ENCODE results near the gene ORAI2.
"Not testable (repeated sequence)": the region's sequence is repeated elsewhere in the genome, so short reads cannot be mapped to it uniquely, and the experiment has no call there.

The ORAI2 gene

DNA sequence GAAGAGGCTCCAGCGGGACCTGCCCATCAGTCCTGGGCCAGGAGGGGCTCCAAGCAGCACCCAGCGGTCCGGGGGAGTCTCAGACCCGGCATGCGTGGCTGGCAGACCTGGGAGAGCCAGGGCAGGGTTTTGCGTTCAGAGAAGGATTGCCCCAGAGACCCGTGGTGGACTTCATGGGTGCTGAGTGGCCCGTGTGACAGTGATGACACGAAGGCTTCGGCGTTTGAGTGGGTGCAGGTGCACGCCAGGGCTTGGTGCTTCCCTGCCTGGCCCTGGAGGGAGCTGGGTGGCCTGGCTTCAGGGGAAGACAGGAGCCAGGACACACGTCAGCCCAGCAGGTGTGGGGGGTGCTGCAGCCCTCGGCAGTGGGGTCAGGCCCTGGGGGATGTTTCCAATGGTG is 13.9 kb downstream of the ORAI2 start:
- DNase-seq, result no peak

DNA sequence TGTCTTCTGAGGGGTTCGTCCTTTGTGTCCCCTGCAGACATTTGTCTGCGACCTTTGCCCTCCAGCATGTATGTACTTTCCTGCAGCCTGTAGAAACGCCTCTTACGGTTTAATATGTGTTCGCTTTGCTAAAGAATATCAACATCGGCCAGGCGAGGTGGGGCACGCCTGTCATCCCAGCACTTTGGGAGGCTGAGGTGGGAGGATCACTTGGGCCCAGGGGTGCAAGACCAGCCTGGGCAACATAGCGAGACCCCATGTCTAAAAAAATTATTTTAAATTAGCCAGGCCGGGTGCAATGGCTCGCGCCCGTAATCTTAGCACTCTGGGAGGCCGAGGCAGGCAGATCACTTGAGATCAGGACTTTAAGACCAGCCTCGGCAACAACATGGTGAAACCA is 15.8 kb downstream of the ORAI2 start:
- no peak for DNase-seq

DNA sequence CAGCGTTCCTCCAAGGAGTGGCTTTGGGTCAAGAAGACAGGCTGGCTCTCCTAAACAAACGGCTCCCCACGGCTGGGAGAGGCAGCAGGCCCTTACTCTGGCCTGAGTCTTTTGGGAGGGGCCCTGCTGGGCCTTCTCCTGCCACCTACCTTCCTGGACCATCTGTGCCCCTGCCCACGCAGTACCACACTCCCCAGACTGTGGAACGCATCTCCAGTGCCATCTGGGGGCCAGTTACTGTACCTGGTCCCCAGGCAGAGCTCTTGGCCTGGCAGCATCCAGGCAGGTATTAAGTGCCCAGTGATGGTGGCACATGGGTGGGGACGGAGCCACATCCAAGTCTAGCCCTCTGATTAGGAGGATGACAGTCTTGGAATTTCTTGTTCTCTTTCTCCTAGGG is 16.9 kb downstream of the ORAI2 start:
- DNase-seq, result no peak

DNA sequence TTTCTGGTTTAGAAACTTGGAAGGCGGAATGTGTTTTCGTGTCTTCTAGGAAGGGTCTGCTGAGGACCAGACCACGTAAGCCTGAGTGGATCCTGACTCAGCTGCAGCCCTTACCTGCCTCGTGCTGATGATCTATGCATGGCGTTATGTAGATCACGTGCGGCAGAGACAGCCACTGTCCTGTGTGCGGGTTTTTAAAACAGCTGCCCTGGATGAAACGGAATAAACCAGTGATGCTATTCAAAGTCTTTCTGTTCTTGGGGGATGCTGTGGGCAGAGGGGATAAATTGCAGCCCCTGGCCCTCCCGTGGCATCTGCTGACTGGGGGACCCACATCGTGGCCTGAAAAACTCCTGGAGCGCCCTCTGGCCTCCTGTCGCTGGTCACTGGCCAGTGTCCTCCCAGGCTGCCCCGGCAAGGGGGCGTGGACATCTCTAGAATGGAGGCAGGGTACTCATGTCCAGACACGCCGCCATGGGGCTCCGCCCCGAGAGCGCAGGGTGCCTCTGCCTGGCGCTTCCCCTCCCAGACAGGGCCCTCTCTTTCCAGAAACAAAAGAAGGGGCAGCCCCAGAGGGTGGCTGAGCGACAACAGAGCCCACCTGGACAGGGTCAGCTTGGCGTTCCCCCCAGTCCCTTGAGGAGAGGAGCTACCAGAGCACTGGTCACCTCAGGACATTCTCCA is 18.1 kb downstream of the ORAI2 start:
- DNase-seq, result no peak

DNA sequence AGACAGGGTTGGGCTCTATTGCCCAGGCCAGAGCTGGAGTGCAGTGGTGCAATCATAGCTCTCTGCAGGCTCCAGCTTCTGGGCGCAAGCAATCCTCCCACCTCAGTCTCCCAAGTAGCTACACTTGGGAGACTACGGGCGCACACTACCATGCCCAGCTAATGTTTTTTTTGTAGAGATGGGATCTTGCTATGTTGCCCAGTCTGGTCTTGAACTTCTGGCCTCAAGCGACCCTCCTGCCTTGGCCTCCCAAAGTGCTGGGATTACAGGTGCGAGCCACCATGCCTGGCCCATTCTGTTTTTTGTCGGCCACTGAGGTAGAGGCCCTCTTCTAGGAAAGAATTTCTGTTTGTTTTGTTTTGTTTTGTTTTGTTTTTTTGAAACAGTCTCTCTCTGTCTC is 19.1 kb downstream of the ORAI2 start:
- DNase-seq, result no peak

DNA sequence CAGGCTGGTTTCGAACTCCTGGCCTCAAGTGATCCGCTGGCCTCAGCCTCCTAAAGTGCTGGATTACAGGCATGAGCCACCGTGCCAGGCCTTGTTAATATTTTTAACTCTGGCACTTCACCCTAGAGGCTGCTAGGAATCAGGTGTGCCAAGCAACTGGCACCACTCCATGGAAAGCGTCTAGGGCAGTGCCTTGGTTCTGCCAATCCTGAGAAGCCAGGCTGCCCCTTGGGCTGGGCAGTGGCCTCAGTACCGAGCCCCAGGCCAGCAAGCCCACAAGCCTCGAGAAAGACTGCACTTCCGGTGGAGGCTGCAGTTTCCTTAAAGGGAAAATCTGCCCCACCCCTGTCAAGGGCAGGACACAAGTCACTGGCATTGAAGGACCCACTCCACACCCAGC is 19.9 kb downstream of the ORAI2 start:
- DNase-seq, result peak; percentile 10

DNA sequence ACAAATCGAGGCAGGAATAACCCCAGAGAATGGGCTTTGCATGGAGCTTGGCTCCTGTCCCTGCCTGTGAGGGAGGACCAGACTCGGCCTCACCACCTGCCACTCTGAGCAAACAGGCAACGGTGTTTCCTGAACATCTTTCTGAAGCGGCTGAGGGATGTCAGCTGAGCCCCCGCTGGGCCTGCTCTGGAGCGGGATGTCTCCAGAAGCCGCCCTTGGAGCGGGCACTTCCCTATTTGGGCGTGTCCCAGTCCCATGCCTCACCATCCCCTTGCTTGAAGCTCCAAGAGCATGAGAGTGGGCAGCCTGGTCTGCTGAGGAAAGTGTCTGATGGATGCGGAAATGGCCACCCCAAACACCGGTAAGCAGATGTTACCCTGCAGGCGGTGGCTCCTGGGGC is 21.1 kb downstream of the ORAI2 start:
- DNase-seq, result no peak

DNA sequence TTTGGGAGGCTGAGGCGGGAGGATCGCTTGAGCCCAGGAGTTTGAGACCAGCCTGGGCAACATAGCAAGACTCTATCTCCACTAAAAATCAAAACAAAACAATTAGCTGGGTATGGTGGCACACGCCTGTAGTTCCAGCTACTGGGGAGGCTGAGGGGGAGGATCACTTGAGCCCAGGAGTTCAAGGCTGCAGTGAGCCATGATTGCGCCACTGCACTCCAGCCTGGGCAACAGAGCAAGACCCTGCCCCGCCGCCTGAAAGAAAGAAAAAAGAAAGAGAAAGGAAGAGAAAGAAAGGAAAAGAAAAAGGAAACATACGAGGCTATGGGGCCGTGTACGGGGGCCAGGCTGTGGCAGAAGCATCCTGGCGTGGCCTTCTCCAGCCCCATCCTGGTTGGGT is 21.6 kb downstream of the ORAI2 start:
- DNase-seq, result not testable (repeated sequence)

DNA sequence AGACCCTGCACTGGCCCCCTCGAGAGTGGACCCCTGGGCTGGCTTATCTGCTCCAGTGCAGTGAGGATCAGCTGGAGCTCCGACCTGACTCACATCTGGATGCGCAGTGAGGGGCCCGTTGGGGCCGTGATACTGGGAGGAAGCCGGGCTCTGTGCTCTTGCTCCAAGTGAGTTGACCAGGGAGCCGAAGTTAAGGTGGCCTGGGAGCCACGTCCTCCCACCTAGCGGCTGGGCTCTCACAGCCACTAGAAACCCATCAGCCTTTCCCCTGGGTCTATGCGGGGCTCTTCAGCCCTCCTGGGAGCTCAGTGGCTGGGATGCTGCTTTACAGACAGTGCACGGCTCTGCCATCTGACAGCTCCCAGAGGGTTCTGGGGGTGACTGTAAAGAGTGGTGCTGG is 22.2 kb downstream of the ORAI2 start:
- DNase-seq, result no peak

DNA sequence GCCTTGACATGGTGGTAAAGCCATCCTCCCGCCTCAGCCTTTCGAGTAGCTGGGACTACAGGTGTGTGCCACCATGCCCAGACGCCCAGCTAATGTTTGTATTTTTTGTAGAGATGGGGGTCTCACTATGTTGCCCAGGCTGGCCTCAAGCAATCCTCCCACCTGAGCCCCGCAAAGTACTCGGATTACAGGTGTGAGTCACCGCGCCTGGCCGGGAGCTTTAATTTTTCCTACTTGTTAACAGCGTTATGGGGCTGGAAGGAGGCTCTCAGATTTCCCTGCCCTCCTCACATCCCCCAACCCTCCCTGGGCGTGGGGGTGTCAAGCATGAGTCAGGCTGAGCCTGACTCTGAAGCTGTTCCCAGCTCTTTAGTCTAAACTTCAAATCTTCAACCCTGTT is 23.0 kb downstream of the ORAI2 start:
- no peak for DNase-seq

DNA sequence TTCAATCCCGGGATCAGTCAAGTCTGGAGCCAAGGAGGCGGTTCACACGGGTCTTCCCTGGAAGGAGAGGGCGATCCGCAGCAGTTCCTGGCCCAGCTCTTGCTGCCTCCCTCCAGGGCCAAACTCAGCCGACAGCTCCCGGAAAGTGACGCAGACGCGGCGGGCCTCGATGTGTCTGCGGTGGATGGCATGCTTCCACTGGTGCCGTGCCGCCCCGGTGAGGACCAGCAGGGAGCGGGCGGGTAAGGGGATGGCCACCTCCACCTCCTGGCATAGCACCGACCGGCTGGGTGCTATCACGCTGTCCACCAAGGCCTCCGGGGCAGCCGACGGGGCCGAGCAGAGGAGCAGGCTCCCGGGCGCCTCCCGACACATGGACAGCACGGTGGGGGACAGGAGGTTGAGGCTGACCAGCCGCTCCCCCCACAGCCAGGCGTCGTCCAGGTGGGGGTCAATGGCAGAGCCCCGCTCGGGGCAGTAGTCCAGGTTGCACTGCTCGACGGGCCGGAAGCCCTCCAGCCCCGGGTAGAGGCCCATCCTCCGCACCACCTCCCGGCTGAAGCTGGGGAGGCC is 24.1 kb downstream of the ORAI2 start:
- DNase-seq, result no peak

DNA sequence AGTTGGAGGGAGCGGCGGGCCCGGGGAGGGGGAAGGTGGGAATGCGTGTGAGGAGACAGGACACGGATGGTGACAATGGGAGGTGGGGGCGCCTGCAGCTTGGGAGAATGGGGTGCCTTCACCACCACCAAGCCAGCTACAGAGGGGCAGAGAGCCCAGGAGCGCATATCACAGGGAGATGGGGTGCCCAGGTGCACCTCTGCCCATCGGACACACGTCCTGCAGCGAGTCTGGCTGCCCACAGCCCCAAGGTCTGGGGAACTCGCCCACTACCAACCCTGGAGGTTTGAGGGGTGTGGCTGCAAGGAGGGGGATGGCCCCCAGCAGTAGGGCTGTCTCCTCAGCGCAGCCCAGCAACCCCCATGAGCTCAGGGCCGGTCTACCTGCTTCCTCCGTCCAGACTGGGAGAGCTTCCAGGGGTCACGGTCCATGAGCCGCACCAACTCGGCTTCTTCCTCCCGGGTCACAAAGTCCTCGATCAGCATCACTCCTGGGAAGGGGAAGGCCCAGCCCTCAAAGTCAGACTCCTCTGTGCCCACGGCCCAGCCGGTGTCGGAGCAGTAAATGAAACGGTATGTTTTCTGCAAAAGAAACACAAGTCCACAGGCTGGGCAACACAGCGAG is 26.0 kb downstream of the ORAI2 start:
- DNase-seq, result no peak

DNA sequence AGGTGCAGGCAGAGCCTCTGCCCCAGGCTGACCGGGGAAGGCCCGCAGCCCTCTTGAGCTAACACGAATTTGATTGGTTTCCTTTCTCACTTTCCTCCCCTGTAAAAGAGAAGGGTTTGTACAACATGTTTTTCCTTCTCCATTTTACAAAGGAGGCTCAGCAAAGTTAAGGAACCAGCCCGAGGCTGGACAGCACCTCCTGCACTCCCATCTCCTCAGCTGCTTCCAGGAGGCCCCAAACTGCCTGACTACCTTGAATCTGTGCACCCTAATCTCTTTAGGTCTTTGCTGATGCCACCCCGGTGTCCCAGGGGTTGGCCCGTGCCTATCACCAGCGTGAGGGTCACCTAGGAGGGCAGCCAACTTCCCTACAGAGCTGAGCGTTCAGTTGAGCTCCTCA is 27.1 kb downstream of the ORAI2 start:
- DNase-seq, result no peak

DNA sequence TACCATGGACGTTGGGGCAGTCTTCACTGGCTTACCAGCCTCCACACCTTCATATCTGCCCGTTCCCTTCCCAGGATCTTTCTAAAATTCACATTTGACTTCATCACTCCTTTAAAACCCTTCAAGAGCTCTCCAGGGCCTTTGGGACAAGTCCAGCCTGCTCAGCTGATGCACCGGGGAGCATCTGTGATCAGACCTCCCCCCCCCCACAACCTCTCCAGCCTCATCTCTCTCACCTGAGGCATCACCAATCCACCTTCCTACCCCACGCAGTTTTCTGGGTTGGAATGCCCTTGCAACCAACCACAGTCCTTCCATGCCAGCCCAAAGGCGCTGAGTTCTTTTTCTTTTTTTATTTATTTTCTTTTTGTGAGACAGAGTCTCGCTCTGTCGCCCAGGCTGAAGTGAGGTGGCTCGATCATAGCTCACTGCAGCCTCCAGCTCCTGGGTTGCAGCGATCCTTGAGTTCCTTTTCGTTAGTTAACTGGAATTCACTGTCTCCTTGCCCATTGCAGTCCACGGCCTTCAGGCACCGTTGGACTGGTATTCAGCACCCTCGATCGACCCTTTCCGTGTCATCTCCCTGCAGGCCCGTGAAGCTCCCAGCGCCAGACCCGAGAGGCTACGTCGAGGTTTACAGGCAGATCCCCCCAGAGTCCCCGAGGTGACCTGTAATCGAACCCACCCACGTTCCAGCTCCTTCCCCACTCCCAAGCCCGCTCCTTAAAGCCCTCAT is 30.6 kb downstream of the ORAI2 start:
- DNase-seq, result no peak

DNA sequence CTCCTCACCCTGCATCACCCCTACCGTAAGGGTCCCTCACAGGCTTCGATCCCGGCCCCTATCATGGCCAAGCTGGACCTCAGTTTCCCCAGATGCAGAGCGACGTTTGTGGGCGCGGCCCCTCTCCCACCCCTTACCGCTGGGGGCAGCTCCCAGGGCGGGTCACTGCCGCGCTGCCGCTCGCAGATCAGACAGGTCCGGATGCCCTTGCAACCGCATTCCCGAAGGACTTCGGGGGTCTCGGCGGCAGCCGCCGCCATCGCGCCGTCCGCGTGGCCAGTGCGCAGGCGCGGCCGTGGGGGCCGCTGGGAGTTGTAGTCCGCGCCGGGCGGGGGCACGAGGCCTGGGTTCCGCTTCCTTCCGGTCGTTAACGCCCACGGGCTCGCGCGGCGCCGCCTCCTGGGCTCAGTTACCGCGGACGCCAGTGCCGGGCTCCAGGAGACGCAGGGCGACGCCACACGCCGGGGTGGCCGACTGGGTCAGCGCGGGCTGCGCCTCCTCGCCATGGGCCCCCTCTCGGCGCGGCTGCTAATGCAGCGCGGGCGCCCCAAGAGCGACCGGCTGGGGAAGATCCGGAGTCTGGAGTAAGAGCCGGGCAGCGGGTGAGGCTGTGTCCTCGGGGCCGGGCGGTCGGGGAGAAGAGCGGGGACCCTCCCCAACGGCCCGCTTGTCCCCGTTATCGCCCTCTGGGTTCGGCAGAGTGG is 31.4 kb downstream of the ORAI2 start, which contains the start of the genes ALKBH4 and LRWD1:
Gene ALKBH4 (minus strand): TSS at position 287 of the 704 bp plus-strand sequence. CDS start 27 bp downstream, at position 260.
Gene LRWD1 (plus strand): TSS at position 408 of the 704 bp plus-strand sequence. CDS start 97 bp downstream, at position 505.
- DNase-seq, result peak; percentile 70

DNA sequence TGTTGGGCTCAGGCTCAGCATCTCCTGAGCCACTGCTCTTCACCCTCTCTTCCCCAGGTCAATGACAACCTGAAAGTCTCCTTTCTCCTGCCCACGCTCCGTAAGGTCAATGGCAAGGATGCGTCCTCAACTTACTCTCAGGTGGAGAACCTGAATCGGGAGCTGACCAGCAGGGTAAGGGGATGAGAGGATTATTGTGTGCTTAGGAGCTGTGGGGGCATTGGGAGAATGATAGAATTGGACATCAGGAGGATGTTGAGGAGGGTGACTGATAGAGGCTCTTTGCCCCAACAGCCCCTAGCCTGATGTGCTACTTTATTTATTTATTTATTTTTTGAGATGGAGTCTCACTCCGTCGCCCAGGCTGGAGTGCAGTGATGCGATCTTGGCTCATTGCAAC is 32.7 kb downstream of the ORAI2 start:
- DNase-seq, result no peak

DNA sequence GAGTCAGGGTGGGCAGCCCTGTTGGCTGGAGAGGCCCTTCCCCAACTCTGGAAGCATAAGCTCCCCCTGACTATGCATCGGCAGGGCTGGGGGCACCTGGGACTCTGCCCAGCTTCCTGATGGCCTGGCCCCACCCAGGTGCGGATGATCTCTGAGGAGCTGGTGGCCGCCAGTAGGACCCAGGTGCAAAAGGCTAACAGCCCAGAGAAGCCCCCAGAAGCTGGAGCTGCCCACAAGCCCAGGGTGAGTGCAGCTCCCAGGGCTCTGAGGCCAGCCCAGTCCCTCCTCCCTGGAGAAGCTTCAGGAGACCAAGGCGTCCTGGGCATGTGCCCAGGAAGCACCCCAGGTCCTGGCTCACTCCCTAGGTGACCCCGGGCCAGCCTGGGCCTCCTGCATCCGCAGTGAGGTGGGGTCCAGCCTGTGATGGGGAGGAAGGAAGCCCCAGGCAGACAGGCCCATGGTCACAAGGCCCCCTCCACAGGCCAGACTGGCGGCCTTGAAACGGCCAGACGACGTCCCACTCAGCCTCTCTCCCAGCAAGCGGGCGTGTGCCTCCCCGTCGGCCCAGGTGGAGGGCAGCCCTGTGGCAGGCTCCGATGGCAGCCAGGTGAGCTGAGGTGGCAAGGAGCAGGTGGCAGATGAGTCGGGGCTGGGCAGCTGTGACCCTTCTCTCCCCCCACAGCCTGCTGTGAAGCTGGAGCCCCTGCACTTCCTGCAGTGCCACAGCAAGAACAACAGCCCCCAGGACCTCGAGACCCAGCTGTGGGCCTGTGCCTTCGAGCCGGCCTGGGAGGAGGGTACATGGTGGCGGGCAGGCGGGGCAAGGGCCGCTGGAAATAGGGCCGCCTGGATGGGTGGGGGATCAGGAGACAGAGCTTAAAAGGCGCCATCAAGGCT is 34.5 kb downstream of the ORAI2 start:
- no peak for DNase-seq

DNA sequence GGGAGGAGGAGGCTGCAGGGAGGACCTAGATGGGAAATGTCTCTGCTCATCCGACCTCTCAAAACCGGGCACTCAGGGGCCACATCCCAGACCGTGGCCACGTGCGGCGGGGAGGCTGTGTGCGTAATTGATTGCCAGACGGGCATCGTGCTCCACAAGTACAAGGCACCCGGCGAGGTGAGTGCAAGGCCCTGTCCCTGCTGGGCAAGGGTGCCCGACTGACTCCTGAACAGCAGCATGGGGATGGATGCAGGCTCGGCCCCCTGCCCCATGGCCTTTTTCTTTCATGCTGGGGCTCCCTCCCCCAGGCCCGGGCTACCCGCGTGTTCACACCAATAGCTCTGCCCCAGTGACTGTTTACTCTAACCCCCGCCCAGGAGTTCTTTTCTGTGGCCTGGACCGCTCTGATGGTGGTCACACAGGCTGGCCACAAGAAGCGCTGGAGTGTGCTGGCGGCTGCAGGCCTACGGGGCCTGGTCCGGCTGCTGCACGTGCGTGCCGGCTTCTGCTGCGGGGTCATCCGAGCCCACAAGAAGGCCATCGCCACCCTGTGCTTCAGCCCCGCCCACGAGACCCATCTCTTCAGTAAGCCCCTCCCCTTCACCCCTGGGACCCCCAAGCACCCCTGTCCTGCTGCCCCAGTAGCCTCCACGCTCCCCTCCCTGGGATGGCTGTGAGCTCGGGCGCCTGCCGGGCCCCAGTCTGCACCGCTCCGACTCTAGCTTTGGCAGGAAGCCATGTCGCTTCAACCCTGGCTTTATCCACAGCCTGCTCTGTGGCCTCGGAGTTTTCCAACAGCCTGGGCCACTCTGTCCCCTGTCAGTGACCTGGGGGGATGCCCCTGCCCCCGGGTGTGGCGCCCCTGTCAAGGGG is 35.3 kb downstream of the ORAI2 start:
- no peak for DNase-seq

DNA sequence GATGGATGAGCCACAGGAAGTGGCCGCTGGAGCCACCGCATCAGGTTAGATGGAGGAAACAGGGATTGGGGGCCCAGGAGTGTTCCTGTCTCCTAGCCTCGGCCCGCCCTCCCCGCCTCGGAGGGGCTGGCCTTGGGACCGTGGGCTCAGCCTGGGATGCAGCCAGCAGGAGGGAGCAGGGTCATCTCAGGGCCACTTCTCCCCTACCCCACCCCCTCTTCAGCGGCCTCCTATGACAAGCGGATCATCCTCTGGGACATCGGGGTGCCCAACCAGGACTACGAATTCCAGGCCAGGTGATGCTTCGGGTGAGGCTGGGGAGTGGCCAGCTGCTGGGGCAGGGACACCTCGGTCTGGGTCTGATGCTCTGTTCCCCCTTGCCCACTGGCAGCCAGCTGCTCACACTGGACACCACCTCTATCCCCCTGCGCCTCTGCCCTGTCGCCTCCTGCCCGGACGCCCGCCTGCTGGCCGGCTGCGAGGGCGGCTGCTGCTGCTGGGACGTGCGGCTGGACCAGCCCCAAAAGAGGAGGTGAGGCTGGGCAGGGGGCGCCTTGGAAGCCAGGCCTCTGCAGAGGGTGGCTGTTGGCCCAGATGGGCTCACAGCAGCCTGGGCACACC is 36.1 kb downstream of the ORAI2 start:
- no peak for DNase-seq
